Ecto neural progenitor cell (in vitro differentiated cells): ENCODE measurements around the gene ADRA2C.

Experiments used
- DNase-seq: peaks from one replicate; pipeline ENCODE4 v3.0.0-alpha.2; 2018; ENCODE audit warnings: low spot score

Gene ADRA2C

GRCh38 chr4:3760841-3761240, 5.3 kb upstream of the ADRA2C start:
- no peak for DNase-seq

- DNase-seq: no peak
These were observed 3.9 kb upstream of the ADRA2C start for GRCh38 chr4:3762264-3762663.

- DNase-seq: no peak
These were observed 3.2 kb upstream of the ADRA2C start for GRCh38 chr4:3762753-3763549.

GRCh38 chr4:3765271-3766035, 732 bp upstream of the ADRA2C start:
- DNase-seq: peak; percentile 82

- DNase-seq: peak; percentile 77
These were observed 792 bp downstream of the ADRA2C start for GRCh38 chr4:3766785-3767569.

- peak; percentile 67 for DNase-seq
These were observed 1.5 kb downstream of the ADRA2C start for GRCh38 chr4:3767570-3768288.

- DNase-seq: no peak
These were observed 2.9 kb downstream of the ADRA2C start for GRCh38 chr4:3768842-3769641.

- DNase-seq: no peak
These were observed 3.5 kb downstream of the ADRA2C start for GRCh38 chr4:3769642-3770184.

- no peak for DNase-seq
These were observed 4.4 kb downstream of the ADRA2C start for GRCh38 chr4:3770323-3771163.

GRCh38 chr4:3771164-3771809, 5.1 kb downstream of the ADRA2C start:
- DNase-seq: no peak

- no peak for DNase-seq
These were observed 5.8 kb downstream of the ADRA2C start for GRCh38 chr4:3771939-3772495.

GRCh38 chr4:3772632-3773031, 6.4 kb downstream of the ADRA2C start:
- DNase-seq: no peak

- DNase-seq: no peak
These were observed 7.4 kb downstream of the ADRA2C start for GRCh38 chr4:3773552-3774001.

GRCh38 chr4:3774253-3774883, 8.2 kb downstream of the ADRA2C start:
- DNase-seq: no peak

- no peak for DNase-seq
These were observed 8.8 kb downstream of the ADRA2C start for GRCh38 chr4:3775005-3775404.

- no peak for DNase-seq
These were observed 9.4 kb downstream of the ADRA2C start for GRCh38 chr4:3775576-3775975.

GRCh38 chr4:3776166-3777032, 10.2 kb downstream of the ADRA2C start:
- no peak for DNase-seq

GRCh38 chr4:3777033-3777390, 10.8 kb downstream of the ADRA2C start:
- DNase-seq: no peak
